Peyer's patch (tissue), 4 donors: ENCODE data around the gene AK8.

Experiments used
- CTCF ChIP-seq, 6 experiments: fragments of 450-650 bp in 4 of 6; fragments of 200-600 bp in 2 of 6; sonication (generic) in 1 of 6; IDR thresholded peaks; one replicate each; pipeline ENCODE4 v1.5.1; 2017 to 2019; ENCODE audit warnings: antibody characterized with exemption in 6 of 6, mild to moderate bottlenecking in 3 of 6, moderate library complexity in 1 of 6
- POLR2A ChIP-seq, 2 donors: fragments of 450-650 bp; IDR thresholded peaks; one replicate each; pipeline ENCODE4 v1.5.1; 2017; ENCODE audit warnings: antibody characterized with exemption in 2 of 2, mild to moderate bottlenecking in 2 of 2, moderate library complexity in 2 of 2

- no peak for TF ChIP-seq CTCF (IDR thresholded peaks at IDR 0.05)
- no peak for TF ChIP-seq POLR2A (IDR thresholded peaks at IDR 0.05)
These were observed 44.4 kb downstream of the AK8 start for GRCh38 chr9:132833550-132834121.
